Astrocyte (in vitro differentiated cells and primary cell): ENCODE data around the gene CPED1. TPM values are rescaled to one million over a fixed set of nuclear protein-coding genes. Genes with fewer than 3 reads are reported as not detected.

Source experiments
- DNase-seq: peaks from one replicate; pipeline ENCODE4 v3.0.0-alpha.2; 2010; ENCODE audit warnings: low read depth
- FAIRE-seq: peaks from 2 replicates; lab custom pipeline; 2011; peaks lifted over from hg19 to GRCh38; lab: Jason Lieb, UNC
- H2AFZ ChIP-seq: 2 replicates; pipeline ENCODE4 v1.6.0; 2012; ENCODE audit warnings: low read depth, low read length, inconsistent platforms
- H3K27ac ChIP-seq: 2 replicates; pipeline ENCODE4 v1.5.1; 2011; ENCODE audit warnings: low read depth, low read length, inconsistent platforms
- H3K27me3 ChIP-seq: 2 replicates; pipeline ENCODE4 v1.6.0; 2011; ENCODE audit warnings: low read length, inconsistent platforms; ENCODE audit not compliant: insufficient read depth
- H3K36me3 ChIP-seq: 2 replicates; pipeline ENCODE4 v1.5.1; 2011; ENCODE audit warnings: low read length, inconsistent platforms; ENCODE audit not compliant: insufficient read depth
- H3K4me1 ChIP-seq: 2 replicates; pipeline ENCODE4 v1.5.1; 2011; ENCODE audit warnings: low read length, inconsistent platforms; ENCODE audit not compliant: insufficient read depth
- H3K4me2 ChIP-seq: 2 replicates; pipeline ENCODE4 v1.6.0; 2012; ENCODE audit warnings: low read length, inconsistent platforms
- H3K4me3 ChIP-seq: 2 replicates; pipeline ENCODE4 v1.5.1; 2011; ENCODE audit warnings: low read depth, mild to moderate bottlenecking, low read length, inconsistent platforms; ENCODE audit not compliant: insufficient read depth
- H3K79me2 ChIP-seq: 2 replicates; pipeline ENCODE4 v1.6.0; 2012; ENCODE audit warnings: mild to moderate bottlenecking, low read length, inconsistent platforms; ENCODE audit not compliant: insufficient read depth
- H3K9ac ChIP-seq: 2 replicates; pipeline ENCODE4 v1.6.0; 2012; ENCODE audit warnings: mild to moderate bottlenecking, low read length, inconsistent platforms
- H3K9me3 ChIP-seq: 2 replicates; pipeline ENCODE4 v1.5.1; 2012; ENCODE audit warnings: low read depth, mild to moderate bottlenecking, low read length, inconsistent platforms; ENCODE audit not compliant: insufficient read depth
- H4K20me1 ChIP-seq: 2 replicates; pipeline ENCODE4 v1.6.0; 2012; ENCODE audit warnings: low read length, inconsistent platforms; ENCODE audit not compliant: insufficient read depth
- H3K27ac Mint-ChIP-seq: one replicate; pipeline ENCODE4 v1.8.0; 2021; ENCODE audit warnings: mild to moderate bottlenecking, mixed read lengths; ENCODE audit not compliant: unreplicated experiment
- H3K27me3 Mint-ChIP-seq: one replicate; pipeline ENCODE4 v1.8.0; 2021; ENCODE audit warnings: low read depth, mixed read lengths; ENCODE audit not compliant: unreplicated experiment
- H3K36me3 Mint-ChIP-seq: one replicate; pipeline ENCODE4 v1.8.0; 2021; ENCODE audit warnings: low read depth, mixed read lengths; ENCODE audit not compliant: unreplicated experiment
- H3K4me1 Mint-ChIP-seq: one replicate; pipeline ENCODE4 v1.8.0; 2021; ENCODE audit warnings: low read depth, mixed read lengths; ENCODE audit not compliant: unreplicated experiment
- H3K4me3 Mint-ChIP-seq: one replicate; pipeline ENCODE4 v1.8.0; 2021; ENCODE audit warnings: mild to moderate bottlenecking, moderate library complexity, mixed read lengths; ENCODE audit not compliant: unreplicated experiment
- H3K9me3 Mint-ChIP-seq: one replicate; pipeline ENCODE4 v1.8.0; 2021; ENCODE audit warnings: mild to moderate bottlenecking, mixed read lengths; ENCODE audit not compliant: unreplicated experiment
- CTCF ChIP-seq: IDR thresholded peaks from 2 replicates; pipeline ENCODE4 v1.5.1; 2011; ENCODE audit warnings: low read depth, mild to moderate bottlenecking, inconsistent platforms, low read length, moderate library complexity; ENCODE audit not compliant: insufficient read depth
- EZH2 ChIP-seq: IDR thresholded peaks from 2 replicates; pipeline ENCODE4 v1.6.1; 2012; ENCODE audit warnings: mild to moderate bottlenecking, low read length, inconsistent platforms; ENCODE audit not compliant: insufficient read depth
- total RNA-seq: library from RNA; stranded (reverse); gene quantifications from 2 replicates; pipeline ENCODE4 v1.2.1, GENCODE V29; 2021

The CPED1 gene
- total RNA-seq, 1 donor from 2014 or later = 6.1 TPM

GRCh38 chr7:121015560-121015959, 27.0 kb downstream of the CPED1 start:
- FAIRE-seq (no peak), DNase-seq (no peak)
- no peak overlapping the region for H3K4me3 ChIP-seq
- H3K9me3 ChIP-seq = no peaks in the 10 kb centered on the region
- Mint-ChIP-seq H3K36me3 (no peaks in the 10 kb centered on the region), H3K4me3 (no peak overlapping the region), H3K4me1 (peaks cover 27% of the 10 kb centered on the region), H3K9me3 (no peaks in the 10 kb centered on the region), H3K27me3 (no peaks in the 10 kb centered on the region), H3K27ac (no peak overlapping the region)
- H4K20me1 ChIP-seq = no peaks in the 10 kb centered on the region
- peaks cover 5% of the 10 kb centered on the region for H3K4me1 ChIP-seq
- H3K36me3 ChIP-seq = no peaks in the 10 kb centered on the region
- no peak overlapping the region for H3K27ac ChIP-seq
- no peaks in the 10 kb centered on the region for H3K27me3 ChIP-seq
- H3K79me2 ChIP-seq = no peaks in the 10 kb centered on the region
- H3K4me2 ChIP-seq = no peak overlapping the region
- no peak overlapping the region for H3K9ac ChIP-seq
- H2AFZ ChIP-seq = no peak overlapping the region
- TF ChIP-seq CTCF (no peak), EZH2 (no peak)

- peaks cover 36% of the 10 kb centered on the region for H3K4me1 Mint-ChIP-seq
- peak; percentile 60 for DNase-seq
- Histone ChIP-seq H3K27me3 (no peaks in the 10 kb centered on the region), H3K79me2 (no peaks in the 10 kb centered on the region), H3K27ac (peak overlapping the region; percentile 2), H3K36me3 (no peaks in the 10 kb centered on the region), H4K20me1 (no peaks in the 10 kb centered on the region), H3K9me3 (no peaks in the 10 kb centered on the region), H3K4me2 (peak overlapping the region; percentile 27), H2AFZ (peak overlapping the region; percentile 0), H3K4me1 (peaks cover 5% of the 10 kb centered on the region), H3K9ac (no peak overlapping the region), H3K4me3 (no peak overlapping the region)
- H3K4me3 Mint-ChIP-seq = no peak overlapping the region
- no peaks in the 10 kb centered on the region for H3K36me3 Mint-ChIP-seq
- FAIRE-seq = peak; percentile 29
- H3K27me3 Mint-ChIP-seq = no peaks in the 10 kb centered on the region
- no peaks in the 10 kb centered on the region for H3K9me3 Mint-ChIP-seq
- no peak for TF ChIP-seq EZH2
- TF ChIP-seq CTCF = no peak
- no peak overlapping the region for H3K27ac Mint-ChIP-seq
Measured at GRCh38 chr7:121016966-121017365, 28.5 kb downstream of the CPED1 start.

GRCh38 chr7:121017586-121017985, 29.1 kb downstream of the CPED1 start:
- H3K27ac ChIP-seq = no peak overlapping the region
- H2AFZ ChIP-seq = no peak overlapping the region
- no peaks in the 10 kb centered on the region for H3K27me3 ChIP-seq
- H3K9me3 Mint-ChIP-seq = no peaks in the 10 kb centered on the region
- peaks cover 5% of the 10 kb centered on the region for H3K4me1 ChIP-seq
- H3K4me3 ChIP-seq = no peak overlapping the region
- no peaks in the 10 kb centered on the region for H3K36me3 Mint-ChIP-seq
- no peak overlapping the region for H3K4me2 ChIP-seq
- no peaks in the 10 kb centered on the region for H3K9me3 ChIP-seq
- no peaks in the 10 kb centered on the region for H4K20me1 ChIP-seq
- peaks cover 36% of the 10 kb centered on the region for H3K4me1 Mint-ChIP-seq
- no peak overlapping the region for H3K9ac ChIP-seq
- H3K27me3 Mint-ChIP-seq = no peaks in the 10 kb centered on the region
- H3K36me3 ChIP-seq = no peaks in the 10 kb centered on the region
- no peak for FAIRE-seq
- H3K79me2 ChIP-seq = no peaks in the 10 kb centered on the region
- no peak for DNase-seq
- H3K4me3 Mint-ChIP-seq = no peak overlapping the region
- no peak overlapping the region for H3K27ac Mint-ChIP-seq
- TF ChIP-seq EZH2 (no peak), CTCF (no peak)
